GM12891 (cell line): ENCODE measurements around the gene UGT1A9.

Experiments
- DNase-seq: peaks from one replicate; pipeline ENCODE4 v3.0.0; 2011; ENCODE audit warnings: low spot score; ENCODE audit not compliant: insufficient read length
- FAIRE-seq: peaks from 2 replicates; lab custom pipeline; 2011; peaks lifted over from hg19 to GRCh38; lab: Jason Lieb, UNC
- PAX5 ChIP-seq: IDR thresholded peaks from 2 replicates; pipeline ENCODE4 v1.6.1; 2011; ENCODE audit warnings: low read length, moderate library complexity, mild to moderate bottlenecking; ENCODE audit not compliant: insufficient read depth, severe bottlenecking
- POLR2A ChIP-seq: IDR thresholded peaks from 2 replicates; pipeline ENCODE4 v1.6.1; 2011; ENCODE audit warnings: low read depth, low read length, control low read depth
- POLR2AphosphoS5 ChIP-seq: IDR thresholded peaks from 2 replicates; pipeline ENCODE4 v1.6.1; 2011; ENCODE audit warnings: low read depth, low read length, control low read depth
- POU2F2 ChIP-seq: IDR thresholded peaks from 2 replicates; pipeline ENCODE4 v1.6.1; 2011; ENCODE audit warnings: low read depth, mild to moderate bottlenecking, control low read depth, low read length, moderate library complexity
- SPI1 ChIP-seq: IDR thresholded peaks from 2 replicates; pipeline ENCODE4 v1.6.1; 2011; ENCODE audit warnings: low read depth, low read length, control low read depth
- TAF1 ChIP-seq: IDR thresholded peaks from 2 replicates; pipeline ENCODE4 v1.6.1; 2011; ENCODE audit warnings: low read depth, low read length, control low read depth

The UGT1A9 gene

DNA sequence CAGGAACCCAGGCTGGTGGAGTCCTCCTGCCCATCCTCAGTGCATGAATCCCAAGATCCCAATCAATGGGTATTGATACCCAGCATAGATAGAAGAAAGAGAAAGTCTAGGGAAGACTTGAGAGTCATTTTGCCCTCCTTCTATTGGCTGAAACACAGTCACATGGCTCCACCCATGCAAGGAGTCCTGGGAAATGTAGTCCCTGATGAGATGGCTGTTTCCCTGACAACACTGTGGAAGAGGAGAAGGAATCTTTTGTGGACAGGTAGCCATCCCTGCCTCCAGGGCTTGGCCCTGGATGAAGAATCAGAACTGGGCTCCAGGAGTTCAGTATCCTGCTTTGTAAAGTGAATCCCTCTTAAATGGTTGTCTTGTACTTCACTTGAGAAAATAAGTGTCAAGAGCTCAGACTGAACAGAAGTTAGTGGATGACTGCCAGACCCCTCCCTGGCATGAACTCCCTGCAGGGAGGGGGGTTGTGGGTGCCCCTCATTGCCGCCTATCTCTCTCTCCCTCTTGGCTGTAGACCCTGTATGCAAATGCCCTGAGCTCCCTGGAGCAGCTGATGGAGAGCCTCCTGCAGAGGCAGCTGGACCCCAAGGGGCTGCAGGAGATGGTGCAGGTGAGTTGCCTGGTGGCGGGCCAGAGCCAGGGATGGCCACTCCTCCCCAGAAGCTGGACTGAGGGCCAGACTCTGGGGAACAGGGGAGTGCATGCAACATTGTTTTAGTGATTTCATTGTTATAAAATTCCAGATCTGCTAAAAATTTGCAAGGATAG, 142.5 kb downstream of the UGT1A9 start:
- DNase-seq = no peak
- FAIRE-seq = no peak
- TF ChIP-seq POU2F2 (no peak), TAF1 (no peak), SPI1 (no peak)

DNA sequence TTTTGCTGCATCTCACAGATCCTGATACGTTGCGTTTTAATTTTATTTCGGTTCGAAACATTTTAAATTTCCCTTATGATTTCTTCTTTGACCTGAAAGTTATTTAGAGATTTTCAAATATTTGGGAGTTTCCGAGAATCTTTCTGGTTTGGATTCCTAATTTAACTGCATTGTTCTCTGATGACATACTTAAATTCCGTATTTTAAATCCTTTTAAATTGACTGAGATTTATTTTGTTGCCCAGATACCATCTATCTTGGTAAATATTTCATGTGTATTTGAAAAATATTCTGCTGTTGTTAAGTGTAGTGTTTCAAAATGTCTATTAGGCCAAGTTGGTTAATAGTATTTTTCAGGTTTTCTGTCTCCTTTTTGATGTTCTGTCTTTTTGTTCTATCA, 144.2 kb downstream of the UGT1A9 start:
- FAIRE-seq (no peak), DNase-seq (no peak)
- TF ChIP-seq PAX5 = no peak

DNA sequence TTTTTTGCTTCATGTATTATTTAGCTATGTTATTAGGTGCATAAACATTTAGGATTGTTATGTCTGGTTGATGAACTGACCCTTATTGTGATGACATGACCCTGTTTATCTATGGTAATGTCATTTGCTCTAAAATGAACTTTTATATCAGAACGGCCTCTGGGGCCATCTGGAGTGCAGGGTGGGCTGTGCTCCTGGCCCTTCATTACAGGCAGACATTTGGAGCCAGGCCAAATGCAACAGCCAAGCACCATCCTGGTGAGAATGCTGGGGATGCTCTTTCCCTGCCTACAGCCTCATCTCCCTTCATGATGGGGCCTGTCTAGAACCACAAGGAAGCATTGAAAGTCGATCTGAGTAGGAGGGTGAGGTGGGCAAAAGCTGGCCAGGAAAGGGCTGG, 144.6 kb downstream of the UGT1A9 start:
- FAIRE-seq (no peak), DNase-seq (no peak)
- TF ChIP-seq PAX5 (no peak), POLR2A (no peak), SPI1 (no peak), TAF1 (no peak), POLR2AphosphoS5 (no peak), POU2F2 (no peak)

DNA sequence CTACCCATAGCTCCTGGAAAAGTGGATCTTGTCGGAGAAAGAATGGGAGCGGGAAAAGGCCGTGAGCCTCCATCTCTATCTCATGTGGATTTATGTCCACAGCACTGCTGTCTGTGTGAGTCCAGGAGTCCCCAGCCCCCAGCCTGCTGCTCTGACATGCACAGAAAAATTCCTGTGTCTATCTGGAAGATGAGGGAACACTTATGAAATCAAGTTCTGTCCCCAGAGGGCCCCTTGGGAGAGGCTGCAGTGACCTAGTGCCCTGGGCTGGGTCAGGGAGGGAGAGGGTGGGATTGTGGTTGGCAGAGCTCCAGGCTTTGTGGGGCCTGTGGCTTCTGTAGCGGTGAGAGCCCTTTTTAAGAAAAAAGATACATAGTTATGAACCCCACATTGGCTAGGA, 145.1 kb downstream of the UGT1A9 start:
- DNase-seq (no peak), FAIRE-seq (no peak)

DNA sequence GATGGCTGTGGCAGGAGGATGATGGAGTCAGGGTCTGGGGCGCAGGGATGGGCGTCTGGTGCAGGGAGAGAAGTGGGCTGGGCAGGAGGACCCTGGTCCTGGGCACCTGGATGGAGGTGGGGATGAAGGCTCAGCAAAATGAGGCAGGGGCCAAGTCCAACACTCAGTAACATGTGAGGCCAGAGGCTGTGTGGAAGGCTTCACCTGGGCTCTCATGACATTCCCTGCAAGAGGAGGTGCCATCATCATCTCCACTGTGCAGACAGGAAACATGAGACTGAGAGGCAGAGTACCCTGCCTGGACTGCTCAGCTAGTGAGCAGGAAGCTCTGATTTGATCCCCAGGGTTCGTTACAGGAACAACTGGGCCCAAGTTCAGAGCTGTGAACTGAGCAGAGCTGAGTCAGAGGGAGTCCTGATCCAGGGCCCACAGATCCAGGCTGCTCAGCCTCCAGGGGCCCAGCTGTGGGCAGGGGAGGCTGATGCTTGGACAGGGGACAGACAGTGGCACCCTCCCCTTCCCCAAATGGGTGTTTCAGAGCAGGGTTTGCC, 145.7 kb downstream of the UGT1A9 start:
- TF ChIP-seq POU2F2 = no peak
- no peak for TF ChIP-seq POLR2A
- no peak for TF ChIP-seq SPI1
- no peak for TF ChIP-seq PAX5
- TF ChIP-seq POLR2AphosphoS5 = no peak
- TF ChIP-seq TAF1 = no peak
- FAIRE-seq (no peak), DNase-seq (no peak)

More for the DNA sequence above, 145.1 kb downstream of the UGT1A9 start:
- no peak for TF ChIP-seq POLR2A
- TF ChIP-seq PAX5 = no peak
- no peak for TF ChIP-seq SPI1
- TF ChIP-seq TAF1 = no peak
- TF ChIP-seq POU2F2 = no peak
- TF ChIP-seq POLR2AphosphoS5 = no peak

DNA sequence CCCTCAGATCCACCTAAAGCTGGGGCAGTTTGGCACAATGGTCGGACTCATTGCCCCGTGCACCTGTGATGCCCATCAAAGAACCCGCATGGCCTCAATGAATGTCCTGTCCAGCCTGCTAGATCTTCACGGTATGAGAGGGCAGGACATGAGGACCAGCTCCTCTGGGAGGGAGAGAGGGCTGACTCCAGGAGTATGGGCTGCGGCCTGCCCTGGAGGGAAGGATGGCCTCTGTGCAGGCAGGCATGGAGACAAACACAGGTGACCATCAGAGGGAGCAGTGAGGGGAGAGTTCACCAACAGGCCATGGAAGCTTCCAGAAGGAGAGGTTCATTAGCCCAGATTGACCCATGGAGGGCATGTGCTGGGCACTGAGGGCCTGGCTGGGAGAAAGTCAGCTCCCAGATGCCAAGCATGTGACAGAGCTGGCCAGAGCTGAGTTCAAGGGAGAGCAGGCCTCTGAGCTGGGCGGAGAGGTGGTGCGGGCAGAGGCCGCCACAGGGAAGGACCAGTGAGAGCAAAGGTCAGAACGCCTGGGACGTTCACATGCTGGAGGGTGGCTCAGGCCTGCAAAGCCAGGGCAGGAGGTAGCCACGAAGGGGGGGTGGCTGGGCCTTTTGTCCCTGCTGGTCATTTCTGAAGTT, 146.4 kb downstream of the UGT1A9 start:
- FAIRE-seq = no peak
- DNase-seq = no peak
- no peak for TF ChIP-seq POLR2AphosphoS5
- TF ChIP-seq TAF1 = no peak
- no peak for TF ChIP-seq POLR2A
- no peak for TF ChIP-seq PAX5
- no peak for TF ChIP-seq SPI1
- TF ChIP-seq POU2F2 = no peak

DNA sequence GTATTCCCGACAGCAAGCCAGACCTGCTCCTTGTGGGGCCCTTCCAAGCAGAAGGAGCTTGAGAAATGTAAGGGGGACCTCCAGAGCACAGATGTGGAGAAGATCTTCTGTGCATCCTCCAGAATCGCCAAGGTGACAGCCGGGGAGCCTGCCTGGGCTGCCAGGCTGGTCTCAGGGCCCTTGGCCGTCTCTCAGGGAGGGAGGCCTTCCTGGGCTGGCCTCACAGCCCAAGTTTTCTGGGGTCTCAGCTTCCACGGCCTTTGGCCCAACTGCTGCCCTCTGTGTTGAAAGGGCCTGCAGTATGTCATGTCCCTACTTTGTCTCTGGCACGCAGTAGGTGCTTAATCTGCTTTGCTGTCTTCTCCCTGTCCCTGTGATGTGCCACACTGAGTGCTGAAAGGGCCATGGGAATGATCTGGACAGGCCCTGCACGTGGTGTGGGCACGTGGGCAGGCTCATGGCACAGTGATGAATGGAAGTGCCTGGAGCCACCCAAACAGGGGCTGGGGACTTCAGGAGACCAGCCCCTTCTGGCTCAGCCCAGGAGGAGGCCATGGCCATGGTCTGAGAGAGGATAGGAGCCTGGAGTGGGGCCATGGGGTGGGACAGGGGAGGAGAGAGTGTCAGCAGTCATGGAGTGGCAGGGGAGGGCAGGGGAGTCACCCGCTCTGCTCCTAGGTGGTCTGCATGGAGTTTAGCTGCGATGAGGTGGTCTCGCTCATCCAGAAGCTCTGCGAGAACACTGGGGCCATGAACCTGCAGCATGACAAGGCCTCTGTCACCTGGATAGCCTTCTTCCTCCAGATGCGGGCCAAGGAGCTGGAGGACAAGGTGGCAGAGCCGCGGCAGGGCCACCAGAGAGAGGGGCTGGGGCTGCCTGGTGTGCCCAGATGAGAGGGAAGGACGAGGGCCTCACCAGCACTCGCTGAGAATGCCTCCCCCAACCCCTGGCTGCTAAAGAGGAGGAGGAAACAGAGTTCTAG, 147.2 kb downstream of the UGT1A9 start:
- DNase-seq (no peak), FAIRE-seq (no peak)
- TF ChIP-seq SPI1 (no peak), POU2F2 (no peak), POLR2AphosphoS5 (no peak), PAX5 (no peak), POLR2A (no peak), TAF1 (no peak)

DNA sequence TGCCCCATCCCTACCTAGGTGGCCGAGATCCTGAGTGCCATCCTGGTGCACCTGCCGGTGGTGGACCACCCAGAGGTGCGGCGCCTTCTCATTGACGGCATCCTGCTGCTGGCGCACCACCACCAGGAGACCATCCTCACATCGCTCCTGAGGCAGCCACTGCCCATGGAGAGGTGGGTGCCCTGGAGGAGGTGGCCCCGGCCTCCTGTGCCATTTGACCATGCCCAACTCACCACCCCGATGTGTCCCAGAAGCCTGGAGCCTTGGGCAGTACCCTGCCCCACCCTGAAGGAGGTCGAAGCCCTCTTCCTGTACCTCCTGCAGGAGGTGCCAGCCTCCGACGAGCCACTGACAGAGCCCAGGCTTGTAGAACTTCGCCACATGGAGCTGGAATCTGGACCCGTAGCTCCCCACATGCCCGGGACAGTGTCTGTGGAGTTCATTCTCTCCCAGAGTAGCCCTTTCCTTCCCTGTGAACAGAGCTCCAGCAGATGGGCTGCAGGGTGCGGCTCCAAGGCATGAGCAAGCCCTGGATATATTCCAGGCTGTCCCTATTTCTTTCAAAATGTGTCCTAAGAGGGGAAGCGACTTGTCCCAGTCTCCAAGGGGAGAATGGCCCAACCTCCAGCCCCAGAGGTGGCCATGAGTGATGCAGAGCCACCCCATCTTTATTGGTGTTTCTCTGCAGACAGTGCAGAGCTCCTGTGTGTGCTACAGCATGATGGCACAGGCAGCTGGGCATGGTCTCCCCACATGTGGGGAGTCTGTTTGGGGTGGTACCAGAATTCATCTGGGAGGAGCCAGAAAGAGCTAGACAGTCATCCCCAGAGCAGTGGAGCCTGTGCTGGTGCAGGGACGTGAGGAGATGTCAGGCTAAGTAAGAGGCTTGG, 148.4 kb downstream of the UGT1A9 start:
- TF ChIP-seq TAF1 = no peak
- DNase-seq (no peak), FAIRE-seq (no peak)

DNA sequence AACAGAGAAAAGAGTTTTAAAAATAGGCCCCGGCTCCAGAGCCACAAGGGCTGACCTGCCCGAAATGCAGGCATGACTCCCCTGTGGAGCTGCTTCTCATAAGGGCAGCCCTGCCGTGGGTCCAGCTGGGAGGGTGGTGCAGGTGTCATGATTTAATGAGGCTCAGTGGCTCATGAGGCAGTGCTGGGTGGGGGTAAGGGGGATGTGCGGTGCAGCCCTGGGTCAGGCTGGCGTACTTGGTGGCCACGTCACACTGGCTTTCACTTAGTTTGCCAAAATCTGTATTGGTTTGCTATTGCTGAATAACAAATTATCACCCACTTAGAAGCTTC, 149.0 kb downstream of the UGT1A9 start:
- FAIRE-seq = no peak

More for the DNA sequence above, 149.0 kb downstream of the UGT1A9 start:
- TF ChIP-seq SPI1 = no peak
- no peak for TF ChIP-seq POU2F2
- TF ChIP-seq PAX5 = no peak
- TF ChIP-seq POLR2AphosphoS5 = no peak
- no peak for TF ChIP-seq POLR2A
- no peak for TF ChIP-seq TAF1
- no peak for DNase-seq
